Endothelial cell of umbilical vein (primary cell): Measurements from ENCODE around the gene PNLIP. TPM values are rescaled to one million over a fixed set of nuclear protein-coding genes. Genes with fewer than 3 reads are reported as not detected.

Source experiments
- BruUV-seq: library from RNA; stranded (reverse); fragments of 400-500 nt; replicated peaks from 2 replicates; lab custom pipeline; 2021; lab: Mats Ljungman, UMichigan
- CTCF ChIA-PET: fragments of 300-600, 350-600 bp; sonication (Branson Sonifier 250); formaldehyde crosslinking; loops from one replicate; lab custom pipeline; 2021; ENCODE audit warnings: antibody characterized with exemption, inconsistent platforms; lab: Charles Lee
- POLR2A ChIA-PET: fragments of 300-600, 350-600 bp; sonication (Branson Sonifier 250); formaldehyde crosslinking; loops from one replicate; lab custom pipeline; 2021; ENCODE audit warnings: antibody characterized with exemption, inconsistent platforms; lab: Charles Lee
- DNase-seq: peaks from one replicate; pipeline ENCODE4 v3.0.0-alpha.2; 2011; ENCODE audit warnings: low read depth, low spot score
- FAIRE-seq: peaks from 2 replicates; lab custom pipeline; 2011; peaks lifted over from hg19 to GRCh38; lab: Jason Lieb, UNC
- H2AFZ ChIP-seq: 2 replicates; pipeline ENCODE4 v1.6.0; 2012; ENCODE audit warnings: low read depth, low read length, control low read depth, inconsistent platforms
- H3K27ac ChIP-seq: 2 replicates; pipeline ENCODE4 v1.5.1; 2011; ENCODE audit warnings: low read depth, mild to moderate bottlenecking, control low read depth, low read length, moderate library complexity; ENCODE audit not compliant: insufficient read depth
- H3K27me3 ChIP-seq, 2 experiments: 2 replicates each; pipeline versions ENCODE4 v1.6.0 to v1.6.1; 2011; ENCODE audit warnings: low read length in 2 of 2, mixed read lengths in 1 of 2; ENCODE audit not compliant: control insufficient read depth in 2 of 2, insufficient read depth in 2 of 2
- H3K36me3 ChIP-seq, 2 experiments: 2 replicates in 1 of 2; 3 replicates in 1 of 2; pipeline ENCODE4 v1.5.1; 2011; ENCODE audit warnings: low read length in 2 of 2, mild to moderate bottlenecking in 1 of 2, moderate library complexity in 1 of 2; ENCODE audit not compliant: control insufficient read depth in 2 of 2, insufficient read depth in 2 of 2; ENCODE audit errors: extremely low read depth in 1 of 2
- H3K4me1 ChIP-seq: 3 replicates; pipeline ENCODE4 v1.5.1; 2011; ENCODE audit warnings: mild to moderate bottlenecking, low read length; ENCODE audit not compliant: control insufficient read depth, insufficient read depth; ENCODE audit errors: extremely low read depth
- H3K4me2 ChIP-seq: 2 replicates; pipeline ENCODE4 v1.6.1; 2011; ENCODE audit warnings: low read length, control low read depth, mixed read lengths; ENCODE audit not compliant: insufficient read depth
- H3K4me3 ChIP-seq, 3 experiments: fragments of 200-600 bp in 1 of 3; sonication (generic), shearing (Covaris generic) in 1 of 3; replicated peaks in 1 of 3; 2 replicates each; pipeline ENCODE4 v1.5.1; 2011 to 2016; ENCODE audit warnings: control low read depth in 3 of 3, low read length in 3 of 3, mild to moderate bottlenecking in 2 of 3, inconsistent platforms in 1 of 3, low read depth in 1 of 3, moderate library complexity in 1 of 3; ENCODE audit not compliant: insufficient read depth in 1 of 3
- H3K79me2 ChIP-seq: 2 replicates; pipeline ENCODE4 v1.6.0; 2012; ENCODE audit warnings: low read length, inconsistent platforms; ENCODE audit not compliant: control insufficient read depth, insufficient read depth
- H3K9ac ChIP-seq: replicated peaks from 2 replicates; pipeline ENCODE3; 2011; ENCODE audit warnings: low read length, control low read depth; ENCODE audit not compliant: insufficient read depth; ENCODE audit errors: extremely low read depth
- H3K9me1 ChIP-seq: replicated peaks from 3 replicates; pipeline ENCODE4 v1.6.0; 2011; ENCODE audit warnings: mild to moderate bottlenecking, low read length; ENCODE audit not compliant: control insufficient read depth, insufficient read depth; ENCODE audit errors: extremely low read depth
- H3K9me3 ChIP-seq: replicated peaks from 2 replicates; pipeline ENCODE4 v1.5.1; 2012; ENCODE audit warnings: low read length, inconsistent platforms; ENCODE audit not compliant: control insufficient read depth, insufficient read depth
- H4K20me1 ChIP-seq: replicated peaks from 2 replicates; pipeline ENCODE3; 2011; ENCODE audit warnings: mild to moderate bottlenecking, low read length; ENCODE audit not compliant: control insufficient read depth, insufficient read depth; ENCODE audit errors: extremely low read depth
- CTCF ChIP-seq, 2 donors: IDR thresholded peaks; 1 replicate in 1 of 2; 2 replicates in 1 of 2; pipeline ENCODE4 v1.5.1; 2011; ENCODE audit warnings: low read length in 2 of 2, mild to moderate bottlenecking in 2 of 2, moderate library complexity in 2 of 2, control low read depth in 1 of 2, inconsistent platforms in 1 of 2, low read depth in 1 of 2; ENCODE audit not compliant: insufficient read depth in 1 of 2; ENCODE audit errors: extremely low read depth in 1 of 2
- EZH2 ChIP-seq: IDR thresholded peaks from 2 replicates; pipeline ENCODE4 v1.6.1; 2012; ENCODE audit warnings: borderline replicate concordance, low read depth, mild to moderate bottlenecking, moderate library complexity, low read length, inconsistent platforms; ENCODE audit not compliant: severe bottlenecking
- FOS ChIP-seq: IDR thresholded peaks from 2 replicates; pipeline ENCODE4 v1.6.1; 2011; ENCODE audit warnings: mild to moderate bottlenecking, low read length, moderate library complexity, borderline replicate concordance; ENCODE audit not compliant: insufficient read depth
- GATA2 ChIP-seq: IDR thresholded peaks from 2 replicates; pipeline ENCODE4 v1.7.0; 2011; ENCODE audit warnings: low read depth, mild to moderate bottlenecking, moderate library complexity, mixed read lengths, low read length; ENCODE audit not compliant: insufficient read length, insufficient read depth
- JUN ChIP-seq: IDR thresholded peaks from 2 replicates; pipeline ENCODE4 v1.6.1; 2011; ENCODE audit warnings: borderline replicate concordance, low read depth; ENCODE audit not compliant: insufficient read length, insufficient read depth
- MAX ChIP-seq: IDR thresholded peaks from 2 replicates; pipeline ENCODE4 v1.6.1; 2011; ENCODE audit not compliant: insufficient read depth, insufficient read length
- MYC ChIP-seq: IDR thresholded peaks from one replicate; pipeline ENCODE4 v1.6.1; 2011; ENCODE audit warnings: mild to moderate bottlenecking, low read depth, low read length
- POLR2A ChIP-seq: IDR thresholded peaks from 2 replicates; pipeline ENCODE4 v1.6.1; 2012; ENCODE audit warnings: low read depth, mild to moderate bottlenecking, control low read depth, low read length
- POLR2AphosphoS5 ChIP-seq: IDR thresholded peaks from 2 replicates; pipeline ENCODE4 v1.6.1; 2012; ENCODE audit warnings: low read depth, mild to moderate bottlenecking, control low read depth, low read length, moderate library complexity; ENCODE audit not compliant: insufficient read depth
- dilution Hi-C: fragments of 300-500 bp; cut with MboI; formaldehyde crosslinking; loops from one replicate; pipeline ENCODE4 v1.15.0; 2019; ENCODE audit warnings: low sequenced_read_pairs; ENCODE audit not compliant: extremely low pct_ligation_motif_present
- intact Hi-C: fragments of 100-400 bp; cut with micrococcal nuclease; formaldehyde crosslinking; loops from one replicate; pipeline ENCODE4 v1.10.0; 2022
- polyA plus RNA-seq, 4 experiments: library from polyadenylated mRNA; depleted of rRNA in 3 of 4; stranded (reverse) in 3 of 4; unstranded in 1 of 4; fragments of >200 nt; gene quantifications; 2 replicates each; pipeline versions ENCODE4 v1.2.1 to v1.2.3, GENCODE V29; 2011 to 2012; ENCODE audit warnings: missing spikeins in 1 of 4
- total RNA-seq: library from RNA; stranded (reverse); gene quantifications from 2 replicates; pipeline ENCODE4 v1.2.3, GENCODE V29; 2021

The PNLIP gene
- total and polyA plus RNA-seq, 2 donors (not counting 3 experiments of a cell fraction or from before 2014, with no cell fraction given) = not detected

GRCh38 chr10:116593139-116593740, 47.5 kb downstream of the PNLIP start:
- BruUV-seq = no TSS peak
- TF ChIP-seq POLR2A (no peak), MAX (no peak), MYC (no peak), CTCF (IDR thresholded peaks at IDR 0.05; ENCODE audit: extremely low read depth in 1 of 2, insufficient read depth in 1 of 2, low read depth in 1 of 2, low read length in 2 of 2) (no peak), GATA2 (no peak), FOS (no peak), POLR2AphosphoS5 (no peak), JUN (no peak), EZH2 (no peak)
- Histone ChIP-seq H2AFZ (no peak overlapping the region), H3K79me2 (no peaks in the 10 kb centered on the region), H3K4me2 (no peak overlapping the region), H3K4me3 (no peak overlapping the region), H3K27me3 (no peaks in the 10 kb centered on the region), H3K4me1 (no peaks in the 10 kb centered on the region), H3K9me3 (no peaks in the 10 kb centered on the region), H3K9me1 (no peaks in the 10 kb centered on the region), H3K27ac (no peak overlapping the region), H3K9ac (no peak overlapping the region), H3K36me3 (no peaks in the 10 kb centered on the region), H4K20me1 (no peaks in the 10 kb centered on the region)
- ChIA-PET POLR2A (no interaction called here), CTCF (no interaction called here)
- intact Hi-C loops = no loop called here
- FAIRE-seq (no peak), DNase-seq (no peak)
- dilution Hi-C loops = no loop called here
